ENCODE results near the gene NEK10. TPM values are rescaled to one million over a fixed set of nuclear protein-coding genes. Genes with fewer than 3 reads are reported as not detected.

NEK10 gene
- total RNA-seq, 1 experiment from 2014 or later, result 1.2 TPM

DNA sequence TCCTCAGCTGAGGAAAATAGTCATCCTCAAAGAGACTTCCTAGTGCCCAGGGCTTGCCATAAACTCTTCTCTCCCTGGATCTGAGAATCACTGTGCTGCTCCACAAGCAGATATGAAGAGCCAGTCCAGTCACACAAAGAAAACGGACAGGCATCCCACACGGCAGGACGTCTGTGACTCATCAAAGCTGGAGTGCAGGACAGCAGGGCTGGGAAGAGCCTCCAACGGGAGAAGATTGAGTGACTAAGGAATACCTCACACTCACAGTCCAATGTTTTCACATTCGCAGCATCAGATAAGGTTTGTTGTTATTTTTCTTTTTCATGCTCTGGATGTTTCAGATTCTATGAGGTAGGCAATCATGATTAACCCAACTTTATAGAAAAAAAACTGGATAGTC is 57.8 kb downstream of the NEK10 start (continued):
- TF ChIP-seq, protein P1, sequence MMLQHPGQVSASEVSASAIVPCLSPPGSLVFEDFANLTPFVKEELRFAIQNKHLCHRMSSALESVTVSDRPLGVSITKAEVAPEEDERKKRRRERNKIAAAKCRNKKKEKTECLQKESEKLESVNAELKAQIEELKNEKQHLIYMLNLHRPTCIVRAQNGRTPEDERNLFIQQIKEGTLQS (IDR thresholded peaks at IDR 0.05), result peak; percentile 63
- TF ChIP-seq, protein P2, sequence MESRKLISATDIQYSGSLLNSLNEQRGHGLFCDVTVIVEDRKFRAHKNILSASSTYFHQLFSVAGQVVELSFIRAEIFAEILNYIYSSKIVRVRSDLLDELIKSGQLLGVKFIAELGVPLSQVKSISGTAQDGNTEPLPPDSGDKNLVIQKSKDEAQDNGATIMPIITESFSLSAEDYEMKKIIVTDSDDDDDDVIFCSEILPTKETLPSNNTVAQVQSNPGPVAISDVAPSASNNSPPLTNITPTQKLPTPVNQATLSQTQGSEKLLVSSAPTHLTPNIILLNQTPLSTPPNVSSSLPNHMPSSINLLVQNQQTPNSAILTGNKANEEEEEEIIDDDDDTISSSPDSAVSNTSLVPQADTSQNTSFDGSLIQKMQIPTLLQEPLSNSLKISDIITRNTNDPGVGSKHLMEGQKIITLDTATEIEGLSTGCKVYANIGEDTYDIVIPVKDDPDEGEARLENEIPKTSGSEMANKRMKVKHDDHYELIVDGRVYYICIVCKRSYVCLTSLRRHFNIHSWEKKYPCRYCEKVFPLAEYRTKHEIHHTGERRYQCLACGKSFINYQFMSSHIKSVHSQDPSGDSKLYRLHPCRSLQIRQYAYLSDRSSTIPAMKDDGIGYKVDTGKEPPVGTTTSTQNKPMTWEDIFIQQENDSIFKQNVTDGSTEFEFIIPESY (IDR thresholded peaks at IDR 0.05; ENCODE audit: extremely low read depth, insufficient replicate concordance, low read length), result no peak
- peak; percentile 50; the same call in 1 of the 2 replicates for TF ChIP-seq SRF (IDR thresholded peaks at IDR 0.05; ENCODE audit: low read depth)

DNA sequence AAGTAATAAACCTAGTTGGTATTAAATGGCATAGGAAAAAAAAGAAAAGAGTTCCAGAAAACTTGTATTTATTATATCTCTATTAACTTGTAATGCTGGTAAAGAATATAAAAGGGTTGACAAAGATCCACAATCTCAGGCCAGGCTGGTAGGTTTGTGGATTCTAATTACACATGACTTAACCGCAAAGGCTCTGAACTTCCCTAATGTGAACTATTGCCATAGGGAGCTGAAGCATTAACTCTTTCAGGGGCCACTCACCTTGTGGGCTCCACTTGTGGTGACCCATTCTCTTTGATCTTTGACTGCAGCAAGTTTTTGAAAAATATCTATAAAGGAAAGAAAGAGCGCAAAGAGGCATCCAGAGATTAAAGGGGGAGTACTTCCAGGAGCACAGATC is 58.5 kb downstream of the NEK10 start:
- intact Hi-C loops (cut with micrococcal nuclease), result loop anchor here (10.0 kb wide), 1 partner anchor 1014 kb away; no protein-coding TSS in a partner anchor
- Histone ChIP-seq H2AFZ (ENCODE audit: low read depth, low read length, poor library complexity, severe bottlenecking) (peak overlapping the region; percentile 28), H4K20me1 (ENCODE audit: insufficient read depth) (no peaks in the 10 kb centered on the region), H3K36me3 (ENCODE audit: control insufficient read depth in 1 of 2, insufficient read depth in 2 of 2, low read length in 2 of 2) (no peaks in the 10 kb centered on the region), H3K4me3 (replicated peaks in 1 of 2; ENCODE audit: low read depth in 1 of 2, low read length in 2 of 2) (no peak overlapping the region), H3K9me2 (ENCODE audit: insufficient read depth) (no peaks in the 10 kb centered on the region), H3K27me3 (ENCODE audit: insufficient read depth, low read length) (no peaks in the 10 kb centered on the region), H3K4me2 (ENCODE audit: low read length) (peak overlapping the region; percentile 47), H3K27ac (ENCODE audit: low read depth, low read length) (peak overlapping the region; percentile 60; the same call in 1 of the 2 replicates), H3K4me1 (ENCODE audit: control insufficient read depth in 1 of 2, insufficient read depth in 2 of 2, low read length in 2 of 2) (peaks cover 18 to 27% of the 10 kb centered on the region in 2 experiments), H3K9me3 (ENCODE audit: control insufficient read depth in 1 of 2, insufficient read depth in 1 of 2, low read depth in 1 of 2, low read length in 2 of 2) (0 out of 4 replicates have a peak, but pooled peaks cover 0 to 3% of the 10 kb centered on the region in 2 experiments), H3K79me2 (ENCODE audit: insufficient read depth, low read length) (no peaks in the 10 kb centered on the region), H3K9ac (ENCODE audit: low read length) (no peak overlapping the region)
- ChIA-PET RAD21 (ENCODE audit: low non-redundant PET in 1 of 2, low total read pairs in 2 of 2, uncharacterized antibody in 2 of 2, unreplicated experiment in 2 of 2) (no interaction called here), CTCF (interaction anchor here (1.1 to 2.0 kb wide), 2 partner anchors 58 to 371 kb away, joined by 5 to 7 read pairs; no protein-coding TSS in a partner anchor), POLR2A (no interaction called here)
- TF ChIP-seq SIN3A (IDR thresholded peaks at IDR 0.05; ENCODE audit: low read depth) (no peak), SRF (IDR thresholded peaks at IDR 0.05; ENCODE audit: low read depth) (no peak), EGR1 (IDR thresholded peaks at IDR 0.05; ENCODE audit: low read depth) (no peak), ZFX (IDR thresholded peaks at IDR 0.05) (no peak), SP1 (IDR thresholded peaks at IDR 0.05; ENCODE audit: low read depth) (no peak), FOSL1 (IDR thresholded peaks at IDR 0.05; ENCODE audit: low read depth) (no peak), CBX3 (IDR thresholded peaks at IDR 0.05; ENCODE audit: low read depth) (no peak), ZNF274 (IDR thresholded peaks at IDR 0.05; ENCODE audit: low read depth, low read length) (no peak), TCF7L2 (IDR thresholded peaks at IDR 0.05; ENCODE audit: borderline replicate concordance, extremely low read depth, insufficient read depth, insufficient read length) (no peak), JUND (IDR thresholded peaks at IDR 0.05) (no peak)
- BruUV-seq (replicated peaks), result no TSS peak
- DNase-seq (ENCODE audit: low read depth, low spot score), result peak; percentile 13
- ATAC-seq, result peak; percentile 34
